ENCODE data around the gene PSMB2. TPM values are rescaled to one million over a fixed set of nuclear protein-coding genes. Genes with fewer than 3 reads are reported as not detected.

The PSMB2 gene
- total RNA-seq, 1 donor from 2014 or later: 54.5 TPM

DNA sequence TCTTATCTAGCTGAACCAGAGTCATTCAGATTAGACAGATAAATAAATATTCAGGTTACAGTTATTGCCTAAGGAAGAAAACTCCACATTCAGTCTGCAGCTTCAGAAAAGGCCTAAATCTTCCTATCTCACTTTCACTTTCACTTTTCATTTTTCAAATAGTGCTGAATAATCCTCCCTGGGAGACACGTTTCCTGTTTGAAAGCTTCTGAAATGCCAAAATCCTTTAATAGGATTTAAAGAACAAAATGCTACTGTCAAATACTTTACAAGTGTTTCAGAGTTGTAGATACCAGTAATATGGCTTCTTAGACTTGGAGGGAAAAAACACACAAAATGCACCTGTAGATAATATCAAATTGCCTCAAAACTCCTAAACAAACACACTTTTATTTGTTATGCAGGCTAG, 3.9 kb downstream of the PSMB2 start:
- intact Hi-C loops (cut with micrococcal nuclease): no loop called here
- ATAC-seq (ENCODE audit: low read depth) (no peak), DNase-seq (no peak)
- Mint-ChIP-seq H3K4me1 (peaks cover 40% of the 10 kb centered on the region), H3K36me3 (ENCODE audit: low read depth) (peaks cover 38% of the 10 kb centered on the region), H3K9me3 (no peaks in the 10 kb centered on the region), H3K4me3 (peak overlapping the region; percentile 56), H3K27ac (peak overlapping the region; percentile 78), H3K27me3 (no peaks in the 10 kb centered on the region)
- ChIA-PET POLR2A (no interaction called here), CTCF (interaction anchor here (0.8 kb wide), 1 partner anchor 186 kb away, joined by 3 read pairs; no protein-coding TSS in a partner anchor)
- TF ChIP-seq, protein P1, sequence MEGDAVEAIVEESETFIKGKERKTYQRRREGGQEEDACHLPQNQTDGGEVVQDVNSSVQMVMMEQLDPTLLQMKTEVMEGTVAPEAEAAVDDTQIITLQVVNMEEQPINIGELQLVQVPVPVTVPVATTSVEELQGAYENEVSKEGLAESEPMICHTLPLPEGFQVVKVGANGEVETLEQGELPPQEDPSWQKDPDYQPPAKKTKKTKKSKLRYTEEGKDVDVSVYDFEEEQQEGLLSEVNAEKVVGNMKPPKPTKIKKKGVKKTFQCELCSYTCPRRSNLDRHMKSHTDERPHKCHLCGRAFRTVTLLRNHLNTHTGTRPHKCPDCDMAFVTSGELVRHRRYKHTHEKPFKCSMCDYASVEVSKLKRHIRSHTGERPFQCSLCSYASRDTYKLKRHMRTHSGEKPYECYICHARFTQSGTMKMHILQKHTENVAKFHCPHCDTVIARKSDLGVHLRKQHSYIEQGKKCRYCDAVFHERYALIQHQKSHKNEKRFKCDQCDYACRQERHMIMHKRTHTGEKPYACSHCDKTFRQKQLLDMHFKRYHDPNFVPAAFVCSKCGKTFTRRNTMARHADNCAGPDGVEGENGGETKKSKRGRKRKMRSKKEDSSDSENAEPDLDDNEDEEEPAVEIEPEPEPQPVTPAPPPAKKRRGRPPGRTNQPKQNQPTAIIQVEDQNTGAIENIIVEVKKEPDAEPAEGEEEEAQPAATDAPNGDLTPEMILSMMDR (IDR thresholded peaks at IDR 0.05): no peak

- H3K4me3 Mint-ChIP-seq: no peak overlapping the region
- peaks cover 16% of the 10 kb centered on the region for H3K4me1 Mint-ChIP-seq
- no peak overlapping the region for H3K27ac Mint-ChIP-seq
- H3K36me3 Mint-ChIP-seq (ENCODE audit: low read depth): peaks cover 62% of the 10 kb centered on the region
- intact Hi-C loops (cut with micrococcal nuclease): no loop called here
- ChIA-PET CTCF (no interaction called here), POLR2A (interaction anchor here (0.7 kb wide), 1 partner anchor 784 kb away, joined by 3 read pairs; no protein-coding TSS in a partner anchor)
- DNase-seq (no peak), ATAC-seq (ENCODE audit: low read depth) (no peak)
- no peaks in the 10 kb centered on the region for H3K9me3 Mint-ChIP-seq
- TF ChIP-seq, protein P1 (IDR thresholded peaks at IDR 0.05): no peak
- no peaks in the 10 kb centered on the region for H3K27me3 Mint-ChIP-seq
These were observed 7.8 kb downstream of the PSMB2 start for GRCh38 chr1:35633547-35633946.

GRCh38 chr1:35631396-35631795, 9.9 kb downstream of the PSMB2 start:
- H3K36me3 Mint-ChIP-seq (ENCODE audit: low read depth): peaks cover 73% of the 10 kb centered on the region
- no peak overlapping the region for H3K4me3 Mint-ChIP-seq
- CTCF ChIA-PET: no interaction called here

GRCh38 chr1:35629051-35629450, 12.3 kb downstream of the PSMB2 start:
- Mint-ChIP-seq H3K4me1 (no peaks in the 10 kb centered on the region), H3K36me3 (ENCODE audit: low read depth) (peaks cover 66% of the 10 kb centered on the region), H3K27ac (no peak overlapping the region), H3K9me3 (no peaks in the 10 kb centered on the region), H3K4me3 (no peak overlapping the region), H3K27me3 (no peaks in the 10 kb centered on the region)
- POLR2A ChIA-PET: interaction anchor here (0.7 kb wide), 1 partner anchor 540 kb away, joined by 3 read pairs; no protein-coding TSS in a partner anchor
- no peak for DNase-seq
- intact Hi-C loops (cut with micrococcal nuclease): no loop called here
- TF ChIP-seq, protein P1 (IDR thresholded peaks at IDR 0.05): no peak
- no peak for ATAC-seq (ENCODE audit: low read depth)
- CTCF ChIA-PET: no interaction called here

More at GRCh38 chr1:35631396-35631795, 9.9 kb downstream of the PSMB2 start:
- H3K4me1 Mint-ChIP-seq: peaks cover 2% of the 10 kb centered on the region
- no peak for ATAC-seq (ENCODE audit: low read depth)
- H3K9me3 Mint-ChIP-seq: no peaks in the 10 kb centered on the region
- no peaks in the 10 kb centered on the region for H3K27me3 Mint-ChIP-seq
- DNase-seq: no peak
- TF ChIP-seq, protein P1 (IDR thresholded peaks at IDR 0.05): no peak
- POLR2A ChIA-PET: interaction anchor here (0.7 kb wide), 1 partner anchor 20 kb away, joined by 3 read pairs; no protein-coding TSS in a partner anchor
- intact Hi-C loops (cut with micrococcal nuclease): no loop called here
- H3K27ac Mint-ChIP-seq: no peak overlapping the region

GRCh38 chr1:35623832-35624231, 17.5 kb downstream of the PSMB2 start:
- ATAC-seq (ENCODE audit: low read depth) (no peak), DNase-seq (no peak)
- H3K27me3 Mint-ChIP-seq: no peaks in the 10 kb centered on the region
- ChIA-PET POLR2A (no interaction called here), CTCF (no interaction called here)
- intact Hi-C loops (cut with micrococcal nuclease): no loop called here
- no peak overlapping the region for H3K4me3 Mint-ChIP-seq
- TF ChIP-seq, protein P1 (IDR thresholded peaks at IDR 0.05): no peak
- H3K9me3 Mint-ChIP-seq: no peaks in the 10 kb centered on the region
- H3K4me1 Mint-ChIP-seq: no peaks in the 10 kb centered on the region
- H3K36me3 Mint-ChIP-seq (ENCODE audit: low read depth): peaks cover 54% of the 10 kb centered on the region
- H3K27ac Mint-ChIP-seq: no peak overlapping the region
